Cardiac fibroblast (primary cell): ENCODE results near the gene LRRC8C.

Experiments
- DNase-seq, 2 donors: peaks; one replicate each; pipeline versions ENCODE4 v3.0.0 to v3.0.0-alpha.2; 2010; ENCODE audit warnings: low read depth in 2 of 2
- H3K4me3 ChIP-seq, 2 donors: replicated peaks in 1 of 2; 1 replicate in 1 of 2; 2 replicates in 1 of 2; pipeline ENCODE4 v1.5.1; 2011; ENCODE audit warnings: low read depth in 2 of 2, low read length in 2 of 2, mild to moderate bottlenecking in 2 of 2, moderate library complexity in 1 of 2
- CTCF ChIP-seq: IDR thresholded peaks from one replicate; pipeline ENCODE4 v1.5.1; 2011; ENCODE audit warnings: low read depth, mild to moderate bottlenecking, low read length, inconsistent platforms

Gene LRRC8C

DNA sequence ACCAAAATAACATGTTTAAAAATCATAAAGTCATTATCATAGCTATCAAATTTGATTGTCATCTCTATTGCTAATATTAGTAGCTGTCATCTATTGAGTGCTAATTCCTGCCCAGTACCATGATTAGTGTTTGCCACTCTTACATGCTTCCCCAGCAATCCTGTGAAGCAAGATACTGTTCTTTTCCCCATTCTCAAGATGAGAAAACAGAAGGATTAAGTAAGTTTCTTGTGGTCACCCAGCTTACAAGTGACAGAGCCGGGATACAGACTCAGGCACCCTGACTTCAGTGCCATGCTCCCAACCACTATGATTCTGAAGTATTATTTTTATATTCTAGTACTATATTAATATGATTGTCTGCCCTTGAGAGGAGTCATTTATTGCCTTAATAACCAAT, 36.5 kb downstream of the LRRC8C start:
- H3K4me3 ChIP-seq: no peak overlapping the region
- no peak for DNase-seq
- TF ChIP-seq CTCF: no peak

DNA sequence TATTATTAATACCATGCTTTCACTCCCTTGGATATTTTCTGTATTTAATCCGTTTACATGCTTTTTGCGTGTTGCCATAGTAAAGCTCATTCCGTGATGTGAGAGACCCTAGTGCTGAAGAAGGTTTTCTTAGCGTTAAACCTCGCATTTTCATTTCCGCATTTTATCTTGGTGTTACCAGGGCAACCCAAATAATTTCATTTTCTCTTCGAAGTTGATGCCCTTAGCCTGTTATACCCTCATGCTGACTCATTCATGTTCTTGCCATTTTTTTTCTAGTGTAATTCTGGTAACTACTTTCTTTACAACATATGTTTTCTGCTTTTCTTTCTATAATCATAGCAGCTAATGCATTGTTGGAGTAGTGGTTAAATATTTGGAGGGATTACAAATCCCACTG, 37.2 kb downstream of the LRRC8C start:
- no peak overlapping the region for H3K4me3 ChIP-seq
- no peak for TF ChIP-seq CTCF
- DNase-seq: peak; percentile 58 to 78

DNA sequence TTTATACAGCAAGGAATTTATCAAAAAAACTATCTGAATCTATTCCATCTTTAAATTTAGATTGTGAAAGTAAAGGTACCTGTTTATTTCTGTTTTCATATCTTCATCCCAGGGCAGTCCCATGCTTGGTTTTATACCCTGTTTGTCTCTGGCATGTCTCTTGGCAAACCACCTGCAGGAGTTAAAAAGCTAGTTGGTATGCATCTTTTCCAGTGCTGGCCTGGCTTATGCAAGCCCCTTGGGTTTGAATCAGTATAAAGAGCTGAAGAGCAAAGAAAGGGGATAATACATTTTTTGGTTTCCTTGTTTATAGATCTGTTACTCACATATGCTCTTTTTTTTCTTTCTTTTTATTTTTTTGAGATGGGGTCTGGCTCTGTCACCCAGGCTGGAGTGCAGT, 37.8 kb downstream of the LRRC8C start:
- H3K4me3 ChIP-seq: no peak overlapping the region
- no peak for TF ChIP-seq CTCF
- DNase-seq: no peak

DNA sequence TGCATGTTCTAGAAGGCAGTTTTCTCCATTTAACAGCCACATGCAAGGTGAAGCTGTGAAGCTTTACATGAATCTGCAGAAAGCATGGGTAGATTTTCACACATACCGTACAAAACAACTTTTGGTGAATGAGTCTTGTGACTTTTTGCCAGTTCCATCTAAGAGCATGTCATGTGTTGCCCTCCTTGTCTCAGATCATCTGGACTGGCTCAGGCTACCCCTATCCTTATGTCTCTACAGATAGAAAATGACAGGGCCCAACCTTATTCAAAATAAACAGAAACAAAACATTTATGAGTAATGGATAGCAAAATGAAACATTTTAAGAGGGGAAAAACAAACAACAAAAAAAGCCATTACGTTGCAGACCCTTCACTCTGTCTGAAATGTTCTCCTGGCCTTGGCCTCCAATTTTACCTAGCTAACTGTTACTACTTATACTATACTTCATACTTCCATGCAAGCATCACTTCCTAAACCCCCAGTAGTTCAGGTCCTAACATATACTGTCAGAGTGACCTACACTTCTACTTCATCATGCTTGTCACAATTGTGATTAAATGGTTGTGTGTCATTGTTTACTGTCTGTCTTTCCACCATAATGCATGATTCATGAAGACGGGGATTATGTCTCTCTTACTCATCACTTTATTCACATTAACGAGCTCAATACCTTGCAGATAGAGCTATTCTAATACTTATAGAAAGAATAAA, 39.0 kb downstream of the LRRC8C start:
- TF ChIP-seq CTCF: no peak
- peak in 1 of 2 donors; percentile 80 for DNase-seq
- H3K4me3 ChIP-seq: no peak overlapping the region

DNA sequence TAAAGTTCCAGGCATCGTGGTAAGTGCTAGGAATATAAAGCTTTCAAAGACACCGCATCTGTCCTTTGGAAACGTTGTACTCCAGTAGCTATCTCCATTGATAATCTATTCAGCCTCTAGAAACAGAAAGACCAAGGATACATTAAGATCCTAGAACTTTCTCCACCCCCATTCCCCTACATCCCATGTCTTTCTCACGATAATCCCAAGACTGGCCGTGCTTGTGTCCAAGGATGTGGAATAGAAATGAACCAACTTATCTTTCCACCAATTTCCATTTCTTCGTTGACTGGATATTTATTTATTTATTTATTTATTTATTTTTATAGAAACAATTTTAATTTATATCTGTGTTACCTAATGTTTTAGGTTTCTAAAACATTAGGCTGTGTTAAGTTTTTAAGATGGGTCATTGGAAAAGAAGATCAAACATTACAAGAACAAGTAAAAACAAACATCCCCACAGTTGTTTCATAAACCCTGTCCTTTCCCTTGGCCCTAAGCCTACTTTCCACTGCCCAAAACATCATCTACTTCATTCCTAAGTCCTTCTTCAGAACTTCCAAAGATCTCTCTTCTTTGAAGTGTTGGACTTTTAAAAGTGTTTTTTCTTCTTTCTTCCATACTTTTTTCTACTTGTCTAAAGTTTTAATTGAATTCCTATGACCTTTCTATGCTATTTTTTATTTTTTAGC, 39.7 kb downstream of the LRRC8C start:
- TF ChIP-seq CTCF: no peak
- H3K4me3 ChIP-seq: no peak overlapping the region
- DNase-seq: peak; percentile 33 to 62

GRCh38 chr1:89673251-89673650, 40.3 kb downstream of the LRRC8C start:
- no peak for TF ChIP-seq CTCF
- DNase-seq: peak; percentile 25 to 45
- H3K4me3 ChIP-seq: no peak overlapping the region

GRCh38 chr1:89675677-89676076, 42.8 kb downstream of the LRRC8C start:
- no peak for DNase-seq
- TF ChIP-seq CTCF: no peak
- no peak overlapping the region for H3K4me3 ChIP-seq
